PFSK-1 (cell line): ENCODE measurements around the gene ACSS2.

ENCODE experiments used
- FOXP2 ChIP-seq: optimal IDR thresholded peaks from 2 replicates; pipeline ENCODE3; 2011; ENCODE audit warnings: borderline replicate concordance, control low read depth, inconsistent platforms; ENCODE audit not compliant: insufficient read depth; ENCODE audit errors: extremely low read length, extremely low read depth
- POLR2AphosphoS5 ChIP-seq: IDR thresholded peaks from 2 replicates; pipeline ENCODE4 v1.6.1; 2012; ENCODE audit warnings: low read depth, mild to moderate bottlenecking, control low read depth, low read length, moderate library complexity
- REST ChIP-seq, 2 experiments: IDR thresholded peaks; 2 replicates each; pipeline versions ENCODE4 v1.6.1 to v1.8.0; 2011 to 2012; ENCODE audit warnings: low read depth in 2 of 2, low read length in 2 of 2, control low read depth in 1 of 2, inconsistent platforms in 1 of 2, mild to moderate bottlenecking in 1 of 2, moderate library complexity in 1 of 2; ENCODE audit not compliant: insufficient read depth in 1 of 2
- SIN3A ChIP-seq: IDR thresholded peaks from 2 replicates; pipeline ENCODE4 v1.6.1; 2012; ENCODE audit warnings: mild to moderate bottlenecking, low read length, moderate library complexity, borderline replicate concordance; ENCODE audit not compliant: insufficient read depth
- TAF1 ChIP-seq: IDR thresholded peaks from 2 replicates; pipeline ENCODE4 v1.6.1; 2012; ENCODE audit warnings: low read length, control low read depth, borderline replicate concordance; ENCODE audit not compliant: insufficient read depth

The ACSS2 gene

GRCh38 chr20:34956751-34957472, 80.5 kb downstream of the ACSS2 start:
- TF ChIP-seq POLR2AphosphoS5, result no peak
- TF ChIP-seq FOXP2, result no peak
- no peak for TF ChIP-seq TAF1
- TF ChIP-seq REST (IDR thresholded peaks at IDR 0.05; ENCODE audit: insufficient read depth in 1 of 2, low read depth in 2 of 2, low read length in 2 of 2), result no peak
- TF ChIP-seq SIN3A, result no peak

GRCh38 chr20:34964486-34964885, 88.1 kb downstream of the ACSS2 start:
- TF ChIP-seq POLR2AphosphoS5 (no peak), FOXP2 (no peak), REST (IDR thresholded peaks at IDR 0.05; ENCODE audit: insufficient read depth in 1 of 2, low read depth in 2 of 2, low read length in 2 of 2) (no peak), SIN3A (no peak)

- no peak for TF ChIP-seq SIN3A
- no peak for TF ChIP-seq TAF1
- TF ChIP-seq FOXP2, result no peak
- no peak for TF ChIP-seq POLR2AphosphoS5
- TF ChIP-seq REST (IDR thresholded peaks at IDR 0.05; ENCODE audit: insufficient read depth in 1 of 2, low read depth in 2 of 2, low read length in 2 of 2), result no peak
These were observed 88.6 kb downstream of the ACSS2 start for GRCh38 chr20:34965051-34965450.

- no peak for TF ChIP-seq REST (IDR thresholded peaks at IDR 0.05; ENCODE audit: insufficient read depth in 1 of 2, low read depth in 2 of 2, low read length in 2 of 2)
- TF ChIP-seq TAF1, result no peak
- TF ChIP-seq SIN3A, result no peak
- TF ChIP-seq FOXP2, result no peak
- TF ChIP-seq POLR2AphosphoS5, result no peak
These were observed 91.0 kb downstream of the ACSS2 start for GRCh38 chr20:34967421-34967820.
